Keratinocyte (primary cell): ENCODE measurements around the gene MAJIN. TPM values are rescaled to one million over a fixed set of nuclear protein-coding genes. Genes with fewer than 3 reads are reported as not detected.

Experiments
- DNase-seq: peaks from one replicate; pipeline ENCODE4 v3.0.0-alpha.2; 2011; ENCODE audit warnings: low read depth, missing footprints, low spot score
- FAIRE-seq: peaks from 2 replicates; lab custom pipeline; 2011; peaks lifted over from hg19 to GRCh38; lab: Jason Lieb, UNC
- H2AFZ ChIP-seq: 2 replicates; pipeline ENCODE4 v1.6.0; 2012; ENCODE audit warnings: low read length, control low read depth, inconsistent platforms; ENCODE audit not compliant: control insufficient read depth
- H3K27ac ChIP-seq: 2 replicates; pipeline ENCODE4 v1.5.1; 2011; ENCODE audit warnings: low read length; ENCODE audit not compliant: control insufficient read depth, insufficient read depth
- H3K27me3 ChIP-seq: 3 replicates; pipeline ENCODE4 v1.6.0; 2011; ENCODE audit warnings: low read length; ENCODE audit not compliant: control insufficient read depth, insufficient read depth; ENCODE audit errors: extremely low read depth
- H3K36me3 ChIP-seq, 2 experiments: 2 replicates in 1 of 2; 3 replicates in 1 of 2; pipeline ENCODE4 v1.5.1; 2011; ENCODE audit warnings: low read length in 2 of 2, mild to moderate bottlenecking in 1 of 2; ENCODE audit not compliant: control insufficient read depth in 2 of 2, insufficient read depth in 2 of 2; ENCODE audit errors: extremely low read depth in 1 of 2
- H3K4me1 ChIP-seq: 3 replicates; pipeline ENCODE4 v1.5.1; 2011; ENCODE audit warnings: low read length; ENCODE audit not compliant: control insufficient read depth, insufficient read depth; ENCODE audit errors: extremely low read depth
- H3K4me2 ChIP-seq: 3 replicates; pipeline ENCODE4 v1.6.0; 2011; ENCODE audit warnings: low read depth, low read length; ENCODE audit not compliant: control insufficient read depth, insufficient read depth; ENCODE audit errors: extremely low read depth
- H3K4me3 ChIP-seq, 3 experiments: fragments of 200-600 bp in 1 of 3; sonication (generic) in 1 of 3; 2 replicates in 2 of 3; 3 replicates in 1 of 3; pipeline ENCODE4 v1.5.1; 2011 to 2016; ENCODE audit warnings: low read length in 3 of 3, mild to moderate bottlenecking in 3 of 3, control low read depth in 2 of 3, inconsistent platforms in 1 of 3, low read depth in 1 of 3, mixed read lengths in 1 of 3, mixed run types in 1 of 3, moderate library complexity in 1 of 3; ENCODE audit not compliant: control insufficient read depth in 2 of 3, insufficient read depth in 2 of 3; ENCODE audit errors: extremely low read depth in 1 of 3
- H3K79me2 ChIP-seq: 2 replicates; pipeline ENCODE4 v1.6.0; 2012; ENCODE audit warnings: low read length; ENCODE audit not compliant: control insufficient read depth, insufficient read depth
- H3K9ac ChIP-seq: 3 replicates; pipeline ENCODE4 v1.6.0; 2011; ENCODE audit warnings: low read length; ENCODE audit not compliant: control insufficient read depth, insufficient read depth; ENCODE audit errors: extremely low read depth
- H3K9me1 ChIP-seq: 3 replicates; pipeline ENCODE4 v1.6.0; 2011; ENCODE audit warnings: low read length; ENCODE audit not compliant: control insufficient read depth, insufficient read depth; ENCODE audit errors: extremely low read depth
- H3K9me3 ChIP-seq: 2 replicates; pipeline ENCODE4 v1.5.1; 2012; ENCODE audit warnings: low read depth, low read length; ENCODE audit not compliant: control insufficient read depth
- H4K20me1 ChIP-seq: 3 replicates; pipeline ENCODE4 v1.6.0; 2011; ENCODE audit warnings: low read length; ENCODE audit not compliant: control insufficient read depth, insufficient read depth; ENCODE audit errors: extremely low read depth
- EZH2 ChIP-seq: IDR thresholded peaks from one replicate; pipeline ENCODE4 v1.6.1; 2012; ENCODE audit warnings: inconsistent platforms, mild to moderate bottlenecking, low read length, moderate library complexity
- dilution Hi-C: fragments of 300-500 bp; cut with MboI; formaldehyde crosslinking; loops from one replicate; pipeline ENCODE4 v1.7.0; 2020; ENCODE audit warnings: low sequenced_read_pairs; ENCODE audit not compliant: extremely low pct_ligation_motif_present
- polyA plus RNA-seq, 5 experiments: library from polyadenylated mRNA; depleted of rRNA in 3 of 5; stranded (reverse) in 3 of 5; stranded (forward) in 1 of 5; unstranded in 1 of 5; fragments of >200 nt; gene quantifications; 1 replicate in 1 of 5; 2 replicates in 3 of 5; 3 replicates in 1 of 5; pipeline versions ENCODE4 v1.2.1 to v1.2.3, GENCODE V29; 2011 to 2012; ENCODE audit warnings: missing spikeins in 2 of 5, low read depth in 1 of 5, low replicate concordance in 1 of 5
- TF ChIP-seq, protein P1 (sequence below), 3 experiments: IDR thresholded peaks in 1 of 3; conservative IDR thresholded peaks in 1 of 3; optimal IDR thresholded peaks in 1 of 3; 2 replicates in 2 of 3; 3 replicates in 1 of 3; pipeline versions ENCODE3 to v1.5.1; 2011; ENCODE audit warnings: low read length in 3 of 3, mild to moderate bottlenecking in 3 of 3, moderate library complexity in 2 of 3, control low read depth in 1 of 3, inconsistent platforms in 1 of 3; ENCODE audit not compliant: insufficient read depth in 2 of 3; ENCODE audit errors: extremely low read depth in 1 of 3

The MAJIN gene
- polyA plus RNA-seq, 1 donor (not counting 4 experiments of a cell fraction or from before 2014, with no cell fraction given), result 0.09 TPM

DNA sequence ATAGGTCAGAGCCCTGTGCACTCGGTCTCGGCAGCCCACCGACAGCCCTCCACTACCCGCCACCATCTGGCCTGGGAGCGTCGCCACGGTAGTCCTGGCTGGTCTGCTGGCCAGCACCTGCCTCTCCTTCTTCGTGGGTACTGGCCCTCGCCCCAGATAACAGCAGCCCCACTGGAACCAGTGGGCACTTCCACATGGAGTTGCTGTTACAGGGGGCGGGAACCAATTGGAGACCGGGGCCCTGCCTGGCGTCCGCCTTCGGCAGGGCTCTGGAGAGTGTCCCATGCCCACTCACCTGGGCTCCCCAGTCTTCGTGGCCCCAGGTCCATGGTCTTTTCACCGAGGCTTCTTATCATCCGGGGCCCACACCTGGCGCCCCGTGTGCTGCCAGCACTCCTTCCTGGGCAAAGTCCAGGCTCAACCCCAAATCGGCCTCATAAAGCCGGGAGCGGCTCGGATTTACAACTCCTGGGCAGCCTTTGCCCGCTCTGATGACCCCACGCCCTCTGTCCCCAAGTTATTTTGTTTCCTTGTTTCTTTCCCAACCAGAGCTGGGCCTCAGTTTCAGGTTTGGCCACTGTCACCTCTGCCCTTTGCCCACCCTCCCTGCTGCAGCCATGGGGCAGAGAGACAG, 80.6 kb downstream of the MAJIN start:
- DNase-seq (no peak), FAIRE-seq (no peak)
- H3K4me3 ChIP-seq, result no peak overlapping the region
- H3K27me3 ChIP-seq, result no peaks in the 10 kb centered on the region
- H4K20me1 ChIP-seq, result no peaks in the 10 kb centered on the region
- dilution Hi-C loops, result no loop called here
- H3K4me1 ChIP-seq, result peaks cover 7% of the 10 kb centered on the region
- no peaks in the 10 kb centered on the region for H3K9me3 ChIP-seq
- H3K36me3 ChIP-seq, result peaks cover 0 to 5% of the 10 kb centered on the region in 2 experiments
- no peak overlapping the region for H2AFZ ChIP-seq
- H3K9ac ChIP-seq, result no peak overlapping the region
- no peak overlapping the region for H3K27ac ChIP-seq
- no peak overlapping the region for H3K4me2 ChIP-seq
- no peaks in the 10 kb centered on the region for H3K79me2 ChIP-seq
- TF ChIP-seq EZH2, result no peak
- no peaks in the 10 kb centered on the region for H3K9me1 ChIP-seq

DNA sequence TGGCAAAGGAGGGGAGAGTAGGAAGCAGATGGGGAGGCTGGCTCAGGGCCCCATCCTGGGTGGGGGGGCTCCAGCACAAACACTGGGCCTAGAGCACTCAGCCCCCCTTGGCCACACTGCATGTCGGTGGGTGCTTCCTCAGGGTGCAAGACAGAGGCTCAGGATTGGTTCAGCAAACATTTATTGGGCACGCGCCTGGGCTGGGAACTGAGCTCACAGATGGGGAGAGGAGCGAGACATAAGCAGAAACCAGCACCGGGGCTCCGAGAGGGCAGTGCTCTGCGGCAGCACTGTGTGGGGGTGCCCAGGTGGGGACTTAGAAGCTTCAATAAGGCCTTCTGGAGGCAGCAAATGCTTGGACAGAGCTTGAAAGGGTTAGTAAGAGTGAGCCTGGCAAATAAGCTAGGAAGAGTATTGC, 81.4 kb downstream of the MAJIN start:
- Histone ChIP-seq H3K27ac (no peak overlapping the region), H3K9ac (no peak overlapping the region), H4K20me1 (no peaks in the 10 kb centered on the region), H3K9me1 (peaks cover under 1% of the 10 kb centered on the region), H3K4me2 (no peak overlapping the region), H2AFZ (no peak overlapping the region), H3K9me3 (no peaks in the 10 kb centered on the region), H3K4me1 (peaks cover 13% of the 10 kb centered on the region), H3K4me3 (no peak overlapping the region), H3K27me3 (no peaks in the 10 kb centered on the region), H3K79me2 (no peaks in the 10 kb centered on the region), H3K36me3 (peaks cover 0 to 3% of the 10 kb centered on the region in 2 experiments)
- dilution Hi-C loops, result no loop called here
- DNase-seq (no peak), FAIRE-seq (no peak)
- no peak for TF ChIP-seq EZH2
- TF ChIP-seq, protein P1, sequence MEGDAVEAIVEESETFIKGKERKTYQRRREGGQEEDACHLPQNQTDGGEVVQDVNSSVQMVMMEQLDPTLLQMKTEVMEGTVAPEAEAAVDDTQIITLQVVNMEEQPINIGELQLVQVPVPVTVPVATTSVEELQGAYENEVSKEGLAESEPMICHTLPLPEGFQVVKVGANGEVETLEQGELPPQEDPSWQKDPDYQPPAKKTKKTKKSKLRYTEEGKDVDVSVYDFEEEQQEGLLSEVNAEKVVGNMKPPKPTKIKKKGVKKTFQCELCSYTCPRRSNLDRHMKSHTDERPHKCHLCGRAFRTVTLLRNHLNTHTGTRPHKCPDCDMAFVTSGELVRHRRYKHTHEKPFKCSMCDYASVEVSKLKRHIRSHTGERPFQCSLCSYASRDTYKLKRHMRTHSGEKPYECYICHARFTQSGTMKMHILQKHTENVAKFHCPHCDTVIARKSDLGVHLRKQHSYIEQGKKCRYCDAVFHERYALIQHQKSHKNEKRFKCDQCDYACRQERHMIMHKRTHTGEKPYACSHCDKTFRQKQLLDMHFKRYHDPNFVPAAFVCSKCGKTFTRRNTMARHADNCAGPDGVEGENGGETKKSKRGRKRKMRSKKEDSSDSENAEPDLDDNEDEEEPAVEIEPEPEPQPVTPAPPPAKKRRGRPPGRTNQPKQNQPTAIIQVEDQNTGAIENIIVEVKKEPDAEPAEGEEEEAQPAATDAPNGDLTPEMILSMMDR (optimal IDR thresholded peaks at IDR 0.05 in 1 of 3, IDR thresholded peaks at IDR 0.05 in 1 of 3, conservative IDR thresholded peaks at IDR 0.05 in 1 of 3; ENCODE audit: extremely low read depth in 1 of 3, insufficient read depth in 2 of 3, low read length in 3 of 3), result no peak
